Measurements from ENCODE around the gene ST6GALNAC5. TPM values are rescaled to one million over a fixed set of nuclear protein-coding genes. Genes with fewer than 3 reads are reported as not detected.

ST6GALNAC5 gene
- total and polyA plus RNA-seq, 9 donors, result 1.2 to 3.4 (median 2.3) TPM

- no peaks in the 10 kb centered on the region for H3K9me3 ChIP-seq (replicated peaks; ENCODE audit: control insufficient read depth, low read depth, low read length)
- 75% methylated on average over 1 of the region's 3 CpGs for WGBS (ENCODE audit: insufficient coverage)
- no peak overlapping the region for H3K27ac ChIP-seq (ENCODE audit: low read length)
- H3K4me1 ChIP-seq (ENCODE audit: control insufficient read depth, insufficient read depth, low read length), result no peaks in the 10 kb centered on the region
- DNase-seq, result no peak
- no peaks in the 10 kb centered on the region for H3K27me3 ChIP-seq (ENCODE audit: control insufficient read depth, insufficient read depth, low read length)
- H3K4me3 ChIP-seq (ENCODE audit: low read length), result no peak overlapping the region
- no peaks in the 10 kb centered on the region for H3K36me3 ChIP-seq (ENCODE audit: control insufficient read depth, insufficient read depth, low read length)
Measured at GRCh38 chr1:77061162-77061561, 193.9 kb downstream of the ST6GALNAC5 start.

DNA sequence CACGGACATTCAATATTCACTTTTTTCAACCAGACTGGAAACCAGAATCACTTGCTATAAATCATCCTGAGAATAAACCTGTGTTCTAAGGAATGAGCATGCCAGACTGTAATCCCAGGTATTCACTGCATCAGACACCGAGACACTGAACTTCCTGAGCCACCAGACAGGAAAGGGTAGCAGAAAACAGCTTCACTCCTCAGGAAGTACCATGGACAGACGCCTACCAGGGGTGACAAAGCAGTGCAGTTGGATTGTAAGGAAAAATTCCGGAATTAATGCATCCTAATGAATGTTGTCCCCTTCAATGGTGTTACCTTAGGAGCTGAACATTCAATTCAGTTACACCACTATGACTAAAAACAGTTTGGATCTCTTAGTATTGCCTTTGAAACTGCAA, 195.8 kb downstream of the ST6GALNAC5 start:
- 0% methylated on average over 1 of the region's 4 CpGs for WGBS (ENCODE audit: insufficient coverage)
- Histone ChIP-seq H3K4me1 (ENCODE audit: control insufficient read depth, insufficient read depth, low read length) (no peaks in the 10 kb centered on the region), H3K36me3 (ENCODE audit: control insufficient read depth, insufficient read depth, low read length) (no peaks in the 10 kb centered on the region), H3K27me3 (ENCODE audit: control insufficient read depth, insufficient read depth, low read length) (no peaks in the 10 kb centered on the region), H3K4me3 (ENCODE audit: low read length) (no peak overlapping the region), H3K9me3 (replicated peaks; ENCODE audit: control insufficient read depth, low read depth, low read length) (no peaks in the 10 kb centered on the region), H3K27ac (ENCODE audit: low read length) (no peak overlapping the region)
- no peak for DNase-seq

DNA sequence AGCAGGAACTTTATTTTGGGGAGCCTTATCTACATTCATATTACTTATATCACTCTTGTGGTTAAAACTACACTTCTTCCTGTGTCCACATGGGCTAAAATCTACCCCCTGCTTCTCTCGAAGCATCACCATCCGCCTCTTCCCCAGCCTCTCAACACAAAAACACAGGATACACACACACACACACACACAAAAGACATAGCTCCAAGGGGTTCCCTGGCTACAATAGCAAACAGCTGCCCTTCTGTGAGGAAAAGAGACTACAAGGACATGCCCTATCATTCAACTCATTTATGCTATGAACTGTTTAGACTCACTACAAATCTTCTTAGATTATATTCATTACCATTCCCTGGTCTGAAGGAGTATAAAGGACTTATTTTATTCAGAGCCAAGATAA, 197.0 kb downstream of the ST6GALNAC5 start:
- Histone ChIP-seq H3K4me1 (ENCODE audit: control insufficient read depth, insufficient read depth, low read length) (no peaks in the 10 kb centered on the region), H3K4me3 (ENCODE audit: low read length) (no peak overlapping the region), H3K9me3 (replicated peaks; ENCODE audit: control insufficient read depth, low read depth, low read length) (no peaks in the 10 kb centered on the region), H3K36me3 (ENCODE audit: control insufficient read depth, insufficient read depth, low read length) (no peaks in the 10 kb centered on the region), H3K27me3 (ENCODE audit: control insufficient read depth, insufficient read depth, low read length) (no peaks in the 10 kb centered on the region), H3K27ac (ENCODE audit: low read length) (no peak overlapping the region)
- no peak for DNase-seq
- WGBS (ENCODE audit: insufficient coverage), result 100% methylated on average over 1 of the region's 2 CpGs

DNA sequence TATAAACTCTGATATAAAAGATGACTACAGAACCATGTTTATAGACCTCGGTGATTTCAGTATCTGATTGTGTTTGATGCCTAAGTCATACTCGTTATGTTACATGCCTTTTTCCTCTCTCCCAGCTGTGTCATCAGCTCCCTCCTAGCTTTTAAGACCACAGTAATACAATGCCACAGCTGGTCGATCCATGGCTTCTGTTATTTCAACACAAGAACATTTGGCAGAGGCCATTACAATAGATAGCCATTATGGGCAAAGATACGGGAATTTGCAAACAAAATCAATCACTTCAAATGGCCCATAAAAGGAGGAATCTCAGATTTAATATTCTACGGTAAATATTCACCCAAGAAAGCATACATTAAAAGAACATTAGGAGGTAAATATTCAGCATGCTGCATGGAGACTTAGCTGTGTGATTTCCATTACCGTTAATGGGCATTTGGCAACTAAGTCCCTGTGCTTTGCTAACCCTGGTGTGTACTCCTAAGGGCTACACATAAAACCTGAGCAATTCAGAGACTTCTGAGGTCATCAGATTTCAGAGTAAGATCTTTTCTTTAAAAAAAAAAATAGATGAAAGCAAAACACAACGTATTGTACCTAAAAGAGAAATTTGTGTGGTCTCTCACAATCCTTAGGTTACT, 198.5 kb downstream of the ST6GALNAC5 start:
- H3K36me3 ChIP-seq (ENCODE audit: control insufficient read depth, insufficient read depth, low read length), result no peaks in the 10 kb centered on the region
- 76% methylated on average over 2 of the region's 7 CpGs for WGBS (ENCODE audit: insufficient coverage)
- DNase-seq, result no peak
- H3K4me1 ChIP-seq (ENCODE audit: control insufficient read depth, insufficient read depth, low read length), result no peaks in the 10 kb centered on the region
- H3K9me3 ChIP-seq (replicated peaks; ENCODE audit: control insufficient read depth, low read depth, low read length), result no peaks in the 10 kb centered on the region
- H3K4me3 ChIP-seq (ENCODE audit: low read length), result no peak overlapping the region
- H3K27me3 ChIP-seq (ENCODE audit: control insufficient read depth, insufficient read depth, low read length), result no peaks in the 10 kb centered on the region
- no peak overlapping the region for H3K27ac ChIP-seq (ENCODE audit: low read length)

- Histone ChIP-seq H3K4me3 (ENCODE audit: low read length) (no peak overlapping the region), H3K4me1 (ENCODE audit: control insufficient read depth, insufficient read depth, low read length) (no peaks in the 10 kb centered on the region), H3K27ac (ENCODE audit: low read length) (no peak overlapping the region), H3K27me3 (ENCODE audit: control insufficient read depth, insufficient read depth, low read length) (no peaks in the 10 kb centered on the region), H3K9me3 (replicated peaks; ENCODE audit: control insufficient read depth, low read depth, low read length) (no peaks in the 10 kb centered on the region), H3K36me3 (ENCODE audit: control insufficient read depth, insufficient read depth, low read length) (no peaks in the 10 kb centered on the region)
- WGBS (ENCODE audit: insufficient coverage), result no CpG with 5 or more reads among the region's 2 CpGs
- no peak for DNase-seq
Measured at GRCh38 chr1:77068013-77068412, 200.7 kb downstream of the ST6GALNAC5 start.

DNA sequence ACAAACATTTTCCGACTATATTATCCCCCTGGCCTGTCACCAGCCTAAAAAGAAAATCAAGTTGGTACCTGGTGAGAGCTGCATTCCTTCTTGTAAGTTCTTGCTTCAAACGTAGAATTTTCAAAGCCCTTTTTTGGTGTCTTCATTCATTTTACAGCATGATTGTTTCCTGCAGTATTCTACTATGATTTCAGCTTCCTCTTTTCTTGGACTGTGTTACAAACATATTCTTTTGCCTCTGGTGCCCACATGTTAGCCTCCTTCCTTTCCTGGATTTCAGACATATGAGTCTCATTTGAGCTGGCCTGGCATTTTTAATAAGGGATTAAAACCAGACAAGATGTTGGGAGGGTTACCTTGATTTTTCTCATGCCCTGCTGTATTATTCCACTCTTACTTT, 209.5 kb downstream of the ST6GALNAC5 start:
- DNase-seq, result no peak
- WGBS (ENCODE audit: insufficient coverage), result 28% methylated on average over 2 of the region's 2 CpGs
- Histone ChIP-seq H3K27me3 (ENCODE audit: control insufficient read depth, insufficient read depth, low read length) (no peaks in the 10 kb centered on the region), H3K4me3 (ENCODE audit: low read length) (no peak overlapping the region), H3K9me3 (replicated peaks; ENCODE audit: control insufficient read depth, low read depth, low read length) (no peaks in the 10 kb centered on the region), H3K4me1 (ENCODE audit: control insufficient read depth, insufficient read depth, low read length) (no peaks in the 10 kb centered on the region), H3K27ac (ENCODE audit: low read length) (no peak overlapping the region), H3K36me3 (ENCODE audit: control insufficient read depth, insufficient read depth, low read length) (no peaks in the 10 kb centered on the region)

GRCh38 chr1:77081834-77082233, 214.6 kb downstream of the ST6GALNAC5 start:
- peak; percentile 49 for DNase-seq

GRCh38 chr1:77084457-77084856, 217.2 kb downstream of the ST6GALNAC5 start:
- DNase-seq, result no peak
- no peak overlapping the region for H3K27ac ChIP-seq (ENCODE audit: low read length)
- WGBS (ENCODE audit: insufficient coverage), result 80% methylated on average over 1 of the region's 2 CpGs
- H3K27me3 ChIP-seq (ENCODE audit: control insufficient read depth, insufficient read depth, low read length), result no peaks in the 10 kb centered on the region
- no peaks in the 10 kb centered on the region for H3K4me1 ChIP-seq (ENCODE audit: control insufficient read depth, insufficient read depth, low read length)
- H3K9me3 ChIP-seq (replicated peaks; ENCODE audit: control insufficient read depth, low read depth, low read length), result no peaks in the 10 kb centered on the region
- no peak overlapping the region for H3K4me3 ChIP-seq (ENCODE audit: low read length)
- no peaks in the 10 kb centered on the region for H3K36me3 ChIP-seq (ENCODE audit: control insufficient read depth, insufficient read depth, low read length)

More at GRCh38 chr1:77081834-77082233, 214.6 kb downstream of the ST6GALNAC5 start:
- no peak overlapping the region for H3K4me3 ChIP-seq (ENCODE audit: low read length)
- H3K9me3 ChIP-seq (replicated peaks; ENCODE audit: control insufficient read depth, low read depth, low read length), result no peaks in the 10 kb centered on the region
- WGBS (ENCODE audit: insufficient coverage), result 6% methylated on average over 2 of the region's 4 CpGs
- H3K27ac ChIP-seq (ENCODE audit: low read length), result no peak overlapping the region
- H3K36me3 ChIP-seq (ENCODE audit: control insufficient read depth, insufficient read depth, low read length), result no peaks in the 10 kb centered on the region
- no peaks in the 10 kb centered on the region for H3K27me3 ChIP-seq (ENCODE audit: control insufficient read depth, insufficient read depth, low read length)
- H3K4me1 ChIP-seq (ENCODE audit: control insufficient read depth, insufficient read depth, low read length), result no peaks in the 10 kb centered on the region

DNA sequence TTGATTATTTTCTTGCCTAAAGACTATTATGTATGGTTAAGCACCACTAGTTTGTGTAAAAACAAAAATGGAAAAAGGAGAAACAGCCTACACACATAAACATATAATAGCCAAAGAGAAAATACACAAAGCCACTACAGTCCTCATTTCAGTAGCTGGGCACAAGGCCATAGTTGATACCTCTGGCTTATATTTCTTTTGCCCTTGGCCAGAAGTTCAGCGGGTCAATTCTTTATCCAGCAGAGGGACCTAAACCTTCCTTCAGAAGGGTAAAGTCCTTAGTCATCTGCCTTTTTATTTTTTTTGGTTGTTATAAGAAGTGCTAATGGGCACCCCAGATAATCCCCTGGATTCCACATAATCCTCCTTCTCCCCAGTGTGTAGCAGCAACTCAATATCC, 217.8 kb downstream of the ST6GALNAC5 start:
- DNase-seq, result no peak
- no peaks in the 10 kb centered on the region for H3K4me1 ChIP-seq (ENCODE audit: control insufficient read depth, insufficient read depth, low read length)
- no peaks in the 10 kb centered on the region for H3K36me3 ChIP-seq (ENCODE audit: control insufficient read depth, insufficient read depth, low read length)
- H3K9me3 ChIP-seq (replicated peaks; ENCODE audit: control insufficient read depth, low read depth, low read length), result no peaks in the 10 kb centered on the region
- no peaks in the 10 kb centered on the region for H3K27me3 ChIP-seq (ENCODE audit: control insufficient read depth, insufficient read depth, low read length)
- no peak overlapping the region for H3K4me3 ChIP-seq (ENCODE audit: low read length)
- no CpG with 5 or more reads among the region's 1 CpG for WGBS (ENCODE audit: insufficient coverage)
- no peak overlapping the region for H3K27ac ChIP-seq (ENCODE audit: low read length)

DNA sequence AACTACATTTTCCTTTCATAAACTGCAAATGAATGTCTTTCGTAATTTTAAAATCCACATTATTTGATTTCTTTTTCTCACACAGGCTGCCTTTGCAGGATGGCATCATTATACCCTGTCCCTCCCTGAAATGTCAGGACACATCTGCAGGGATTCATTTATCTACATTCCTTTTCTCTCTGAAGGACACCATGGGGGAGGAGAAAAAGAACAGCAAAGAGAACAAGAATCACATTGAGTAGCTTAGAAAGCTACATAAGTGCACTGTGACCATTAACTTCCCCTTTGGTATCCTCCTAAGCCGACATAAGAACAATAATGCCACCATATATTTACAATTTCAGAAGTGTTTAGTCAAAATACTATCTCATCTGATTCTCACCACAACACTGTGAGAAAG, 222.5 kb downstream of the ST6GALNAC5 start:
- 80% methylated on average over 1 of the region's 2 CpGs for WGBS (ENCODE audit: insufficient coverage)
- H3K36me3 ChIP-seq (ENCODE audit: control insufficient read depth, insufficient read depth, low read length), result no peaks in the 10 kb centered on the region
- no peaks in the 10 kb centered on the region for H3K27me3 ChIP-seq (ENCODE audit: control insufficient read depth, insufficient read depth, low read length)
- no peak overlapping the region for H3K27ac ChIP-seq (ENCODE audit: low read length)
- no peak for DNase-seq
- no peak overlapping the region for H3K4me3 ChIP-seq (ENCODE audit: low read length)
- H3K4me1 ChIP-seq (ENCODE audit: control insufficient read depth, insufficient read depth, low read length), result no peaks in the 10 kb centered on the region
- no peaks in the 10 kb centered on the region for H3K9me3 ChIP-seq (replicated peaks; ENCODE audit: control insufficient read depth, low read depth, low read length)

DNA sequence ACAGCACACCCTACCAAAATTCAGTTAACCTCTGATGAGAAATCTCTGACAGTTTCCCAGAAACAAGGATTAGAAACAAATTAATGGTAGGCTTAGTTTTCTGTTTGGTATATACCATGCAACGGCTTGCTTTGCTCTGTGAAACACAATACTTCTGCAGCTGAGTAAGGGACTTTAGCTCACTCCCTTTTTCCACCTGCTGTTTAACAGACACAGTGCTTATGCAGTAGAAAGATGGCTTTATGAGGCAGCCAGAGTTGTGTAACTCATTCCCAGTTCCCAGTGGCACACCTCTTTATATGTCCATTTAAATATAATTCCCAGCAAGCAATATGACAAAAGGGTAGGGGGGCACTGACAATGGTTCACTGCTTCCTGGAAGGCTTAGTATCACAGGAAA, 228.0 kb downstream of the ST6GALNAC5 start:
- WGBS (ENCODE audit: insufficient coverage), result no CpG with 5 or more reads among the region's 1 CpG
- no peaks in the 10 kb centered on the region for H3K9me3 ChIP-seq (replicated peaks; ENCODE audit: control insufficient read depth, low read depth, low read length)
- no peaks in the 10 kb centered on the region for H3K36me3 ChIP-seq (ENCODE audit: control insufficient read depth, insufficient read depth, low read length)
- no peak overlapping the region for H3K4me3 ChIP-seq (ENCODE audit: low read length)
- H3K27me3 ChIP-seq (ENCODE audit: control insufficient read depth, insufficient read depth, low read length), result no peaks in the 10 kb centered on the region
- H3K27ac ChIP-seq (ENCODE audit: low read length), result no peak overlapping the region
- peaks cover 2% of the 10 kb centered on the region for H3K4me1 ChIP-seq (ENCODE audit: control insufficient read depth, insufficient read depth, low read length)
- peak; percentile 54 for DNase-seq
